Measurements from ENCODE around the gene XYLT1. TPM values are rescaled to one million over a fixed set of nuclear protein-coding genes. Genes with fewer than 3 reads are reported as not detected.

Gene XYLT1
- total RNA-seq, 1 experiment from 2014 or later = 7.5 TPM

DNA sequence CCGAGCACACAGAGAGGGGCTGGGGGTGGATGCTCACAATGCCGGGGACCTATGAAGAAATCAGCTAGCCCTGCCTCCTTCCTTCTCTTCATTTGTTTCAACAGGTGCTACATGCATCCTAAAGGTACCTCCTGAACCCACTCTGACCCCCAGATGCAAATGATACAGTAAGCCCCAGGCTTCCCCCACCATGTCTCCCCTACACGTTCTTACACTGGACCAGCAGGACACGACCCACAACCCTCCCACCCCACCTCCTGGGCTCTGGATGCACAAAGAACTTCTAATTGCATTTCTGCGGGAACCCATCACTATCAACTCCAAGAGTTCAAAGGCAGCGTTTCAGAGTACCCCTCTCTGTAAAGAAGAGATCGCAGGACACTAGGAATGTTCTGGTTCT lies 2.1 kb downstream of the XYLT1 start:
- intact Hi-C loops (cut with micrococcal nuclease; ENCODE audit: unreplicated experiment) = loop anchor here (1.0 to 5.0 kb wide), 8 partner anchors 72 to 607 kb away; no protein-coding TSS in a partner anchor
- Mint-ChIP-seq H3K4me3 (ENCODE audit: low read depth, unreplicated experiment) (no peak overlapping the region), H3K36me3 (ENCODE audit: insufficient read depth, unreplicated experiment) (peaks cover 25% of the 10 kb centered on the region), H3K27ac (ENCODE audit: unreplicated experiment) (no peak overlapping the region), H3K4me1 (ENCODE audit: low read depth, unreplicated experiment) (peaks cover 20% of the 10 kb centered on the region), H3K27me3 (ENCODE audit: unreplicated experiment) (peaks cover 33% of the 10 kb centered on the region), H3K9me3 (ENCODE audit: low read depth, unreplicated experiment) (no peaks in the 10 kb centered on the region)
- CTCF ChIA-PET = interaction anchor here (0.8 to 3.0 kb wide), 10 partner anchors 27 to 607 kb away, joined by 3 to 14 read pairs (median 4); no protein-coding TSS in a partner anchor
- DNase-seq = no peak
- BruUV-seq (replicated peaks) = no TSS peak
- TF ChIP-seq, protein P1, sequence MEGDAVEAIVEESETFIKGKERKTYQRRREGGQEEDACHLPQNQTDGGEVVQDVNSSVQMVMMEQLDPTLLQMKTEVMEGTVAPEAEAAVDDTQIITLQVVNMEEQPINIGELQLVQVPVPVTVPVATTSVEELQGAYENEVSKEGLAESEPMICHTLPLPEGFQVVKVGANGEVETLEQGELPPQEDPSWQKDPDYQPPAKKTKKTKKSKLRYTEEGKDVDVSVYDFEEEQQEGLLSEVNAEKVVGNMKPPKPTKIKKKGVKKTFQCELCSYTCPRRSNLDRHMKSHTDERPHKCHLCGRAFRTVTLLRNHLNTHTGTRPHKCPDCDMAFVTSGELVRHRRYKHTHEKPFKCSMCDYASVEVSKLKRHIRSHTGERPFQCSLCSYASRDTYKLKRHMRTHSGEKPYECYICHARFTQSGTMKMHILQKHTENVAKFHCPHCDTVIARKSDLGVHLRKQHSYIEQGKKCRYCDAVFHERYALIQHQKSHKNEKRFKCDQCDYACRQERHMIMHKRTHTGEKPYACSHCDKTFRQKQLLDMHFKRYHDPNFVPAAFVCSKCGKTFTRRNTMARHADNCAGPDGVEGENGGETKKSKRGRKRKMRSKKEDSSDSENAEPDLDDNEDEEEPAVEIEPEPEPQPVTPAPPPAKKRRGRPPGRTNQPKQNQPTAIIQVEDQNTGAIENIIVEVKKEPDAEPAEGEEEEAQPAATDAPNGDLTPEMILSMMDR (IDR thresholded peaks at IDR 0.05; ENCODE audit: unreplicated experiment) = no peak

DNA sequence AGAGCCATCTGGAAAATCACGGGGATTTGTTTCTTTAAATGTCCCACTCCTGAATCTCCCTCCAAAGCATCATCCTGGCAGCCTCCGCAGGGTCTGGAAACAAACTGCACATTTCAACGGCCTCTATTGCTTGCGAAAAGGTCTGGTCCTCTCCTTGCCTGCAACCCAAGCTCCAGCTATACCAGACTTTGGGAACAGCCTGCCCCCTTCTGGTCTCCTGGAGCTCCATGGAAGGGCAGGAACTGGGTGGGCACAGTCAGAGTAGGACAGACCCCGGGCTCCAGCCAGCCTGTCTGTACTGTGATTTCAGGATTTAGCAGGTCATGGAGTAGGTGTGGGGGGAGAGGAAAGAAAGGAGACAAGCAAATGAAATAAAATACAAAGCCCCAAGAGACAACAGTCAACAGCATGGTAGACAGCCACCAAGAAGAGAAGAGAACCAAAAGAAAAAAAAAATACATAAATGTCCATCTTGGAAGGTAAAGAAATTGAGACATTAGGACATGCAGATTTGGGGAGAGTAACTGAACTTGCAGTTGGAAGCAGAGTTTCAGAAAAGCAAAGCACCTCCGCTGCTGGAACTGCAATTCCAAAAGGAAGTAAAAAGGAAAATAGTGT lies 2.7 kb downstream of the XYLT1 start:
- Mint-ChIP-seq H3K4me1 (ENCODE audit: low read depth, unreplicated experiment) (peaks cover 20% of the 10 kb centered on the region), H3K27me3 (ENCODE audit: unreplicated experiment) (peaks cover 31% of the 10 kb centered on the region), H3K36me3 (ENCODE audit: insufficient read depth, unreplicated experiment) (peaks cover 25% of the 10 kb centered on the region), H3K9me3 (ENCODE audit: low read depth, unreplicated experiment) (no peaks in the 10 kb centered on the region), H3K4me3 (ENCODE audit: low read depth, unreplicated experiment) (no peak overlapping the region), H3K27ac (ENCODE audit: unreplicated experiment) (no peak overlapping the region)
- DNase-seq = peak; percentile 74
- intact Hi-C loops (cut with micrococcal nuclease; ENCODE audit: unreplicated experiment) = loop anchor here (1.0 to 5.0 kb wide), 8 partner anchors 71 to 607 kb away; no protein-coding TSS in a partner anchor
- no TSS peak for BruUV-seq (replicated peaks)
- CTCF ChIA-PET = interaction anchor here (0.6 to 3.0 kb wide), 20 partner anchors 8 to 607 kb away, joined by 3 to 14 read pairs (median 4); no protein-coding TSS in a partner anchor
- TF ChIP-seq, protein P1 (IDR thresholded peaks at IDR 0.05; ENCODE audit: unreplicated experiment) = peak; percentile 69

DNA sequence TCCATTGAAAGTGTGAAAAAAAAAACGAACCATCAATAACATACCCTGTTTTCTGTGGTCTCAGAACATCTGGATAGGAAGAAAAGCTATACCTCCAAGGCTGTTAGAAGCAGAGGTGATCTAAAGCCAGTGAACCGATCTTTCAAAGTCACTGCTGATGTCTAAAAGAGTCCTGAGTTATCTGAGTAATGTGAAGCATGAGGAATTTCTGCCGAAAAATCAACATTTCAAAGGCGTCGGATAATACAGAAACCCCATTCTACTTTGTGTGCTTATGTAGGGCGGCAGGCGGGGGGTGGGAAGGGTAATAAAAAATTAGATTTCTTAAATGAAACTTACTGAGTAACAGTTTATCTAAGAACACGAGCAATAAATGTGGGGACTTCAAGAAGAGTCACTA lies 3.9 kb downstream of the XYLT1 start:
- Mint-ChIP-seq H3K36me3 (ENCODE audit: insufficient read depth, unreplicated experiment) (peaks cover 25% of the 10 kb centered on the region), H3K4me3 (ENCODE audit: low read depth, unreplicated experiment) (no peak overlapping the region), H3K27ac (ENCODE audit: unreplicated experiment) (no peak overlapping the region), H3K27me3 (ENCODE audit: unreplicated experiment) (peaks cover 31% of the 10 kb centered on the region), H3K9me3 (ENCODE audit: low read depth, unreplicated experiment) (no peaks in the 10 kb centered on the region), H3K4me1 (ENCODE audit: low read depth, unreplicated experiment) (peaks cover 20% of the 10 kb centered on the region)
- CTCF ChIA-PET = interaction anchor here (1.2 to 3.0 kb wide), 6 partner anchors 70 to 255 kb away, joined by 3 to 14 read pairs (median 8); no protein-coding TSS in a partner anchor
- intact Hi-C loops (cut with micrococcal nuclease; ENCODE audit: unreplicated experiment) = loop anchor here (5.0 kb wide), 3 partner anchors 100 to 310 kb away; no protein-coding TSS in a partner anchor
- DNase-seq = no peak
- TF ChIP-seq, protein P1 (IDR thresholded peaks at IDR 0.05; ENCODE audit: unreplicated experiment) = no peak
- BruUV-seq (replicated peaks) = no TSS peak

DNA sequence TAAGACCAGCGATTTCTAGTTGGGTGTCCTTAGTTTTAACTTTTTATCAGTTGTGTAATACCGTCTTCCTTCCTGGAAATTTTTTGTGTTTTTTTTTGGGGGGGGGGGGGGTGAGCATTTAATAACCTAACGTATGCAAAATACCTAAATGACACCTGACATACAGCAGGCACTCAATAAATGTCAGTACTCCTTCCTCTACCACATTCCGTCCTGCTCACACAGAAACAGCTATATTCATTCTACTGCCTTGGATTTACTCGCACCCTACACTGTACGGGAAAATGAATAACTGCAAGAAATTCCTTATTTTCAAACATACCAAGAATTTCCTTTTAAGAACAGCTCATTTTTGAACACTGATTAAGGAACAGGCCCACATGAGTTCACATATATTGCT lies 5.3 kb downstream of the XYLT1 start:
- BruUV-seq (replicated peaks) = no TSS peak
- Mint-ChIP-seq H3K27ac (ENCODE audit: unreplicated experiment) (no peak overlapping the region), H3K9me3 (ENCODE audit: low read depth, unreplicated experiment) (no peaks in the 10 kb centered on the region), H3K27me3 (ENCODE audit: unreplicated experiment) (peaks cover 31% of the 10 kb centered on the region), H3K4me3 (ENCODE audit: low read depth, unreplicated experiment) (no peak overlapping the region), H3K4me1 (ENCODE audit: low read depth, unreplicated experiment) (peaks cover 20% of the 10 kb centered on the region), H3K36me3 (ENCODE audit: insufficient read depth, unreplicated experiment) (peaks cover 18% of the 10 kb centered on the region)
- TF ChIP-seq, protein P1 (IDR thresholded peaks at IDR 0.05; ENCODE audit: unreplicated experiment) = no peak
- DNase-seq = no peak
- CTCF ChIA-PET = interaction anchor here (0.6 to 0.9 kb wide), 3 partner anchors 15 to 871 kb away, joined by 3 to 7 read pairs (median 4); no protein-coding TSS in a partner anchor
- intact Hi-C loops (cut with micrococcal nuclease; ENCODE audit: unreplicated experiment) = loop anchor here (5.0 kb wide), 3 partner anchors 98 to 308 kb away; no protein-coding TSS in a partner anchor
